ENCODE results near the gene RIC8B.

GRCh38 chr12:106861984-106862916, 87.8 kb downstream of the RIC8B start:
- TF ChIP-seq CTCF (IDR thresholded peaks at IDR 0.05; ENCODE audit: low read depth, low read length, poor library complexity, severe bottlenecking) (no peak), EZH2phosphoT487 (IDR thresholded peaks at IDR 0.05; ENCODE audit: borderline replicate concordance, low read length) (no peak)
